Measurements from ENCODE around the gene COPB2. TPM values are rescaled to one million over a fixed set of nuclear protein-coding genes. Genes with fewer than 3 reads are reported as not detected.

COPB2 gene
- total and polyA plus RNA-seq, 2 of the 8 experiments (the other 6 are each of a cell fraction or from before 2014, with no cell fraction given) = 40.3 to 119 TPM

DNA sequence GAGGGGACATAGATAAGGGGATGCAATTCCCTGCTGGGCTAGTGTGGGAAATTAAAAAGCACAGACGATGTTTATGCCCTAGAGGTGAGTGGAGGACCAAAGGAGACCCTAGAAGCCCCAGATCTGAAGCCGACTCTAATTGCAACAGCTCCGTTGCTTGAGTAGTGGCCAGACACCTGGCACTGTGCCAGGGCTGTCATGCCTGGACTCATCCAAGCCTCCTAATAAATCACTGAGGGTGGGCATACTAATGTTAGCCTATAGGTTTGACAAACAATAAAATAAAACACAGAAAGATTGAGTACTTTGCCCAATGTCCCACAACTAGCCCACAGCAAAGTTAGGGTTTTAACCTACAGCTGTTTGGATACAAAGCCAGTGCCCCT, 71.0 kb downstream of the COPB2 start:
- ChIA-PET POLR2A (ENCODE audit: partially characterized antibody) (interaction anchor here (2.4 kb wide), 1 partner anchor 368 kb away, joined by 5 read pairs; no protein-coding TSS in a partner anchor), CTCF (ENCODE audit: partially characterized antibody) (interaction anchor here (0.7 to 8.6 kb wide), 10 partner anchors 11 to 399 kb away, joined by 3 to 103 read pairs (median 6); no protein-coding TSS in a partner anchor)
- Histone ChIP-seq H4K20me1 (replicated peaks in 1 of 2; ENCODE audit: control insufficient read depth in 1 of 2, insufficient read depth in 2 of 2, low read length in 2 of 2) (no peaks in the 10 kb centered on the region), H3K79me2 (ENCODE audit: control insufficient read depth in 1 of 2, insufficient read depth in 2 of 2, low read length in 2 of 2) (no peaks in the 10 kb centered on the region), H4K91ac (replicated peaks; ENCODE audit: insufficient read length, low read length) (no peak overlapping the region), H2BK15ac (ENCODE audit: low read length) (no peak overlapping the region), H3K14ac (ENCODE audit: insufficient read length) (no peak overlapping the region), H4K8ac (ENCODE audit: extremely low read depth, insufficient read depth, low read length) (no peak overlapping the region), H3K79me1 (ENCODE audit: low read depth, low read length) (no peaks in the 10 kb centered on the region), H3K9me3 (ENCODE audit: insufficient read depth in 2 of 2, low read depth in 1 of 2, low read length in 1 of 2) (no peaks in the 10 kb centered on the region), H2AK5ac (ENCODE audit: low read depth, low read length) (no peak overlapping the region), H4K5ac (ENCODE audit: insufficient read length, low read depth, low read length) (no peak overlapping the region), H3K18ac (ENCODE audit: extremely low read depth, low read length) (no peak overlapping the region), H2AFZ (ENCODE audit: low read length) (no peak overlapping the region), H3K4me2 (ENCODE audit: insufficient read depth in 1 of 2, low read depth in 2 of 2, low read length in 2 of 2) (no peak overlapping the region), H3K9ac (replicated peaks in 1 of 4; ENCODE audit: extremely low read depth in 1 of 4, low read depth in 3 of 4, low read length in 3 of 4) (no peak overlapping the region), H2BK12ac (ENCODE audit: low read depth, low read length) (no peak overlapping the region), H3K23ac (ENCODE audit: insufficient read length) (no peak overlapping the region), H3K27ac (ENCODE audit: low read depth, low read length) (no peak overlapping the region), H2BK20ac (ENCODE audit: low read length) (no peak overlapping the region), H3K4me3 (ENCODE audit: extremely low read depth in 1 of 4, insufficient read depth in 2 of 4, low read depth in 3 of 4, low read length in 4 of 4) (no peak overlapping the region), H3K56ac (replicated peaks; ENCODE audit: insufficient read length, low read depth, low read length) (no peak overlapping the region), H3K4ac (replicated peaks; ENCODE audit: insufficient read length, low read depth, low read length) (no peak overlapping the region), H2BK120ac (replicated peaks; ENCODE audit: low read depth, low read length) (no peak overlapping the region), H3K36me3 (ENCODE audit: control insufficient read depth in 2 of 4, insufficient read depth in 4 of 4, low read length in 3 of 4) (no peaks in the 10 kb centered on the region), H3K4me1 (replicated peaks in 1 of 4; ENCODE audit: control insufficient read depth in 3 of 4, insufficient read depth in 4 of 4, low read length in 3 of 4) (peaks cover 0 to 3% (median 2%) of the 10 kb centered on the region in 4 experiments; a peak in 5 of 7 replicates), H2BK5ac (ENCODE audit: low read depth, low read length) (no peak overlapping the region), H3K27me3 (replicated peaks in 1 of 4; ENCODE audit: control insufficient read depth in 3 of 4, extremely low read depth in 1 of 4, insufficient read depth in 3 of 4, low read length in 3 of 4) (no peaks in the 10 kb centered on the region), H3K23me2 (ENCODE audit: low read depth, low read length) (no peaks in the 10 kb centered on the region; the same call in 1 of the 2 replicates)
- 77% methylated on average over 3 of the region's 3 CpGs; no CpG with 5 or more reads in 1 of the 2 experiments for WGBS, 2 experiments (ENCODE audit: extremely low coverage in 1 of 2, insufficient coverage in 1 of 2, insufficient read length in 1 of 2, insufficient replicate concordance in 2 of 2, low coverage in 1 of 2, low lambda C conversion rate in 2 of 2, missing lambda C conversion rate in 1 of 2)
- TF ChIP-seq HDAC2 (IDR thresholded peaks at IDR 0.05; ENCODE audit: borderline replicate concordance in 1 of 2, low read depth in 2 of 2, low read length in 2 of 2) = no peak
- no peak for TF ChIP-seq EP300 (IDR thresholded peaks at IDR 0.05; ENCODE audit: borderline replicate concordance in 1 of 2, low read depth in 2 of 2, low read length in 2 of 2)
- TF ChIP-seq MAFK (IDR thresholded peaks at IDR 0.05; ENCODE audit: low read depth, low read length) = no peak
- no peak for TF ChIP-seq CTBP2 (IDR thresholded peaks at IDR 0.05; ENCODE audit: borderline replicate concordance, insufficient read depth, insufficient read length, low read length)
- TF ChIP-seq SAP30 (IDR thresholded peaks at IDR 0.05; ENCODE audit: insufficient read depth, insufficient replicate concordance, low read length) = no peak
- no peak for TF ChIP-seq HDAC6 (IDR thresholded peaks at IDR 0.05; ENCODE audit: low read depth, low read length)
- TF ChIP-seq GTF2F1 (IDR thresholded peaks at IDR 0.05; ENCODE audit: borderline replicate concordance, low read depth, low read length) = no peak
- no peak for TF ChIP-seq GABPA (IDR thresholded peaks at IDR 0.05; ENCODE audit: borderline replicate concordance, insufficient read depth, low read length)
- TF ChIP-seq POLR2AphosphoS5 (IDR thresholded peaks at IDR 0.05; ENCODE audit: low read depth, low read length) = no peak
- TF ChIP-seq TBP (IDR thresholded peaks at IDR 0.05; ENCODE audit: low read depth, low read length) = no peak
- TF ChIP-seq PHF8 (conservative IDR thresholded peaks at IDR 0.05; ENCODE audit: low read depth, low read length) = no peak
- no peak for TF ChIP-seq SP2 (IDR thresholded peaks at IDR 0.05; ENCODE audit: low read length)
- TF ChIP-seq TAF7 (optimal IDR thresholded peaks at IDR 0.05; ENCODE audit: borderline replicate concordance, low read depth, low read length) = no peak
- TF ChIP-seq SRF (IDR thresholded peaks at IDR 0.05; ENCODE audit: low read depth, low read length) = no peak
- FAIRE-seq (no peak), DNase-seq (ENCODE audit: low read depth in 1 of 2, low spot score in 2 of 2) (no peak)

Data from H1 (cell line).